ENCODE data around the gene SLC6A8.

- TF ChIP-seq FOXM1 (IDR thresholded peaks at IDR 0.05; ENCODE audit: borderline replicate concordance) (no peak), HDGF (IDR thresholded peaks at IDR 0.05; ENCODE audit: borderline replicate concordance) (no peak), TARDBP (IDR thresholded peaks at IDR 0.05) (no peak), FOXA1 (IDR thresholded peaks at IDR 0.05) (no peak), ARNT (IDR thresholded peaks at IDR 0.05) (no peak), FOXK2 (IDR thresholded peaks at IDR 0.05) (no peak), SUZ12 (IDR thresholded peaks at IDR 0.05) (no peak), BHLHE40 (IDR thresholded peaks at IDR 0.05; ENCODE audit: borderline replicate concordance) (no peak), L3MBTL2 (conservative IDR thresholded peaks at IDR 0.05) (no peak), SP1 (IDR thresholded peaks at IDR 0.05) (no peak), ZNF384 (IDR thresholded peaks at IDR 0.05) (no peak)
Measured at GRCh38 chrX:153703036-153703370, 15.3 kb downstream of the SLC6A8 start.

Data from HEK293T (cell line).